H1 (cell line): ENCODE results near the gene TRAK1. TPM values are rescaled to one million over a fixed set of nuclear protein-coding genes. Genes with fewer than 3 reads are reported as not detected.

Experiments
- CTCF ChIA-PET: fragments of 300-600 bp; sonication (Branson Sonifier 250); formaldehyde crosslinking; loops from one replicate; lab custom pipeline; 2021; ENCODE audit not compliant: partially characterized antibody; lab: Charles Lee
- POLR2A ChIA-PET: fragments of 300-600 bp; sonication (Branson Sonifier 250); formaldehyde crosslinking; loops from one replicate; lab custom pipeline; 2021; ENCODE audit warnings: inconsistent platforms; ENCODE audit not compliant: partially characterized antibody; lab: Charles Lee
- DNase-seq, 2 experiments: peaks; one replicate each; pipeline versions ENCODE4 v3.0.0 to v3.0.0-alpha.2; 2010 to 2022; ENCODE audit warnings: low spot score in 2 of 2, low read depth in 1 of 2, mixed read lengths in 1 of 2
- FAIRE-seq: peaks from 2 replicates; lab custom pipeline; 2011; peaks lifted over from hg19 to GRCh38; lab: Jason Lieb, UNC
- H2AFZ ChIP-seq: 2 replicates; pipeline ENCODE4 v1.8.1; 2012; ENCODE audit warnings: low read length, inconsistent platforms
- H2AK5ac ChIP-seq: 2 replicates; pipeline ENCODE4 v1.6.1; 2013; ENCODE audit warnings: low read depth, low read length
- H2BK120ac ChIP-seq: replicated peaks from 2 replicates; pipeline ENCODE3; 2013; ENCODE audit warnings: low read depth, low read length, inconsistent platforms
- H2BK12ac ChIP-seq: 2 replicates; pipeline ENCODE4 v1.6.1; 2013; ENCODE audit warnings: low read depth, low read length
- H2BK15ac ChIP-seq: 2 replicates; pipeline ENCODE4 v1.6.1; 2013; ENCODE audit warnings: low read length
- H2BK20ac ChIP-seq: 2 replicates; pipeline ENCODE4 v1.6.1; 2013; ENCODE audit warnings: low read length
- H2BK5ac ChIP-seq: 2 replicates; pipeline ENCODE4 v1.6.1; 2013; ENCODE audit warnings: low read depth, low read length
- H3K14ac ChIP-seq: 2 replicates; pipeline ENCODE4 v1.6.1; 2013; ENCODE audit warnings: inconsistent platforms; ENCODE audit not compliant: insufficient read length
- H3K18ac ChIP-seq: 2 replicates; pipeline ENCODE4 v1.6.1; 2013; ENCODE audit warnings: low read length; ENCODE audit errors: extremely low read depth
- H3K23ac ChIP-seq: 2 replicates; pipeline ENCODE4 v1.6.1; 2013; ENCODE audit warnings: inconsistent platforms; ENCODE audit not compliant: insufficient read length
- H3K23me2 ChIP-seq: 2 replicates; pipeline ENCODE4 v1.6.1; 2013; ENCODE audit warnings: low read depth, low read length
- H3K27ac ChIP-seq: 2 replicates; pipeline ENCODE4 v1.6.1; 2011; ENCODE audit warnings: low read depth, low read length, inconsistent platforms
- H3K27me3 ChIP-seq, 4 experiments: replicated peaks in 1 of 4; 1 replicate in 1 of 4; 2 replicates in 3 of 4; pipeline versions ENCODE4 v1.6.1 to v1.8.1; 2011 to 2013; ENCODE audit warnings: low read length in 3 of 4, mild to moderate bottlenecking in 3 of 4, inconsistent platforms in 2 of 4, mixed read lengths in 2 of 4, moderate library complexity in 1 of 4; ENCODE audit not compliant: control insufficient read depth in 3 of 4, insufficient read depth in 3 of 4; ENCODE audit errors: extremely low read depth in 1 of 4
- H3K36me3 ChIP-seq, 4 experiments: 2 replicates each; pipeline versions ENCODE4 v1.6.1 to v1.8.1; 2011 to 2013; ENCODE audit warnings: mild to moderate bottlenecking in 4 of 4, low read length in 3 of 4, moderate library complexity in 2 of 4, control low read depth in 1 of 4, inconsistent platforms in 1 of 4; ENCODE audit not compliant: insufficient read depth in 4 of 4, control insufficient read depth in 2 of 4
- H3K4ac ChIP-seq: replicated peaks from 2 replicates; pipeline ENCODE3; 2013; ENCODE audit warnings: low read length, low read depth, mixed read lengths, inconsistent platforms; ENCODE audit not compliant: insufficient read length
- H3K4me1 ChIP-seq, 4 experiments: replicated peaks in 1 of 4; 1 replicate in 1 of 4; 2 replicates in 3 of 4; pipeline versions ENCODE4 v1.6.1 to v1.8.1; 2011 to 2013; ENCODE audit warnings: low read length in 3 of 4, inconsistent platforms in 2 of 4, mixed read lengths in 1 of 4; ENCODE audit not compliant: insufficient read depth in 4 of 4, control insufficient read depth in 3 of 4
- H3K4me2 ChIP-seq, 2 experiments: 2 replicates each; pipeline versions ENCODE4 v1.6.1 to v1.8.1; 2011 to 2013; ENCODE audit warnings: low read depth in 2 of 2, low read length in 2 of 2, control low read depth in 1 of 2, inconsistent platforms in 1 of 2, mild to moderate bottlenecking in 1 of 2; ENCODE audit not compliant: insufficient read depth in 1 of 2
- H3K4me3 ChIP-seq, 4 experiments: fragments of 200-600, 300-600 bp in 1 of 4; sonication (generic), shearing (Covaris generic), sonication (Bioruptor Twin) in 1 of 4; 2 replicates each; pipeline versions ENCODE4 v1.5.1 to v1.8.1; 2011 to 2016; ENCODE audit warnings: low read length in 4 of 4, low read depth in 3 of 4, control low read depth in 2 of 4, inconsistent platforms in 2 of 4, mild to moderate bottlenecking in 2 of 4, mixed read lengths in 1 of 4, moderate library complexity in 1 of 4; ENCODE audit not compliant: insufficient read depth in 2 of 4; ENCODE audit errors: extremely low read depth in 1 of 4
- H3K56ac ChIP-seq: replicated peaks from 2 replicates; pipeline ENCODE3; 2013; ENCODE audit warnings: low read depth, mild to moderate bottlenecking, mixed read lengths, low read length, inconsistent platforms; ENCODE audit not compliant: insufficient read length
- H3K79me1 ChIP-seq: 2 replicates; pipeline ENCODE4 v1.6.1; 2013; ENCODE audit warnings: low read depth, low read length, control low read depth
- H3K79me2 ChIP-seq, 2 experiments: 2 replicates each; pipeline versions ENCODE4 v1.6.1 to v1.8.1; 2012 to 2013; ENCODE audit warnings: low read length in 2 of 2, mild to moderate bottlenecking in 2 of 2, inconsistent platforms in 1 of 2; ENCODE audit not compliant: insufficient read depth in 2 of 2, control insufficient read depth in 1 of 2
- H3K9ac ChIP-seq, 4 experiments: replicated peaks in 1 of 4; 1 replicate in 1 of 4; 2 replicates in 3 of 4; pipeline versions ENCODE4 v1.6.1 to v1.8.1; 2011 to 2013; ENCODE audit warnings: low read depth in 3 of 4, low read length in 3 of 4, control low read depth in 2 of 4, mild to moderate bottlenecking in 2 of 4, moderate library complexity in 2 of 4, inconsistent platforms in 1 of 4; ENCODE audit errors: extremely low read depth in 1 of 4
- H3K9me3 ChIP-seq, 2 experiments: 2 replicates each; pipeline versions ENCODE4 v1.6.1 to v1.8.1; 2012 to 2013; ENCODE audit warnings: mild to moderate bottlenecking in 2 of 2, moderate library complexity in 2 of 2, control low read depth in 1 of 2, inconsistent platforms in 1 of 2, low read depth in 1 of 2, low read length in 1 of 2, mixed read lengths in 1 of 2; ENCODE audit not compliant: insufficient read depth in 2 of 2
- H4K20me1 ChIP-seq, 2 experiments: replicated peaks in 1 of 2; 2 replicates each; pipeline versions ENCODE3 to v1.8.1; 2011 to 2013; ENCODE audit warnings: inconsistent platforms in 2 of 2, low read length in 2 of 2, mild to moderate bottlenecking in 1 of 2; ENCODE audit not compliant: insufficient read depth in 2 of 2, control insufficient read depth in 1 of 2
- H4K5ac ChIP-seq: 2 replicates; pipeline ENCODE4 v1.6.1; 2013; ENCODE audit warnings: low read length, low read depth, mixed read lengths, inconsistent platforms; ENCODE audit not compliant: insufficient read length
- H4K8ac ChIP-seq: 2 replicates; pipeline ENCODE4 v1.8.0; 2013; ENCODE audit warnings: mild to moderate bottlenecking, moderate library complexity, low read length, inconsistent platforms; ENCODE audit not compliant: insufficient read depth; ENCODE audit errors: extremely low read depth
- H4K91ac ChIP-seq: replicated peaks from 2 replicates; pipeline ENCODE3; 2013; ENCODE audit warnings: low read length, mixed read lengths, inconsistent platforms; ENCODE audit not compliant: insufficient read length
- BCL11A ChIP-seq, 2 experiments: IDR thresholded peaks; one replicate each; pipeline ENCODE4 v1.6.1; 2011; ENCODE audit warnings: low read depth in 2 of 2, low read length in 2 of 2, mild to moderate bottlenecking in 2 of 2
- BRCA1 ChIP-seq: IDR thresholded peaks from 2 replicates; pipeline ENCODE4 v1.6.1; 2012; ENCODE audit warnings: low read depth, low read length, improper control_type of control experiment
- CBX8 ChIP-seq: fragments of 300-800, 300-1000 bp; sonication (generic); IDR thresholded peaks from 2 replicates; pipeline ENCODE4 v1.7.1; 2016; ENCODE audit warnings: low read depth, low read length, borderline replicate concordance
- CREB1 ChIP-seq: IDR thresholded peaks from 2 replicates; pipeline ENCODE4 v1.6.1; 2012; ENCODE audit warnings: inconsistent platforms
- E2F6 ChIP-seq: IDR thresholded peaks from 2 replicates; pipeline ENCODE4 v1.6.1; 2012; ENCODE audit warnings: inconsistent platforms
- RBBP5 ChIP-seq: IDR thresholded peaks from 2 replicates; pipeline ENCODE4 v1.7.1; 2012; ENCODE audit warnings: low read depth, mild to moderate bottlenecking, inconsistent platforms, low read length, moderate library complexity, borderline replicate concordance
- SIX5 ChIP-seq: IDR thresholded peaks from 2 replicates; pipeline ENCODE4 v1.6.1; 2011; ENCODE audit warnings: mild to moderate bottlenecking, low read depth, low read length
- SUZ12 ChIP-seq: fragments of 200-600 bp; sonication (generic); IDR thresholded peaks from 2 replicates; pipeline ENCODE4 v1.6.1; 2012; ENCODE audit warnings: mild to moderate bottlenecking, inconsistent platforms, low read length, moderate library complexity, mixed read lengths
- TBP ChIP-seq: IDR thresholded peaks from 2 replicates; pipeline ENCODE4 v1.6.1; 2011; ENCODE audit warnings: low read depth, low read length, improper control_type of control experiment
- TCF12 ChIP-seq: IDR thresholded peaks from 2 replicates; pipeline ENCODE4 v1.6.1; 2011; ENCODE audit warnings: low read depth, mild to moderate bottlenecking, low read length
- WGBS, 2 experiments: shearing (Covaris generic) in 1 of 2; methylation state at CpG; one replicate each; pipeline versions ENCODE4 v1.1.6 to v1.1.7; 2013 to 2015; ENCODE audit warnings: low lambda C conversion rate in 2 of 2, mixed read lengths in 2 of 2, inconsistent platforms in 1 of 2, low coverage in 1 of 2, missing lambda C conversion rate in 1 of 2; ENCODE audit not compliant: insufficient replicate concordance in 2 of 2, insufficient coverage in 1 of 2, insufficient read length in 1 of 2; ENCODE audit errors: extremely low coverage in 1 of 2, missing lambda C conversion rate in 1 of 2; 5-methylcytosine and 5-hydroxymethylcytosine counted together
- polyA plus RNA-seq, 7 experiments: library from polyadenylated mRNA; depleted of rRNA in 3 of 7; stranded (reverse) in 5 of 7; unstranded in 2 of 7; fragments of >200 nt in 5 of 7; fragments of 200-250 nt in 2 of 7; gene quantifications; 1 replicate in 5 of 7; 2 replicates in 1 of 7; 4 replicates in 1 of 7; pipeline versions ENCODE4 v1.2.1 to v1.2.3, GENCODE V29; 2011 to 2013; ENCODE audit warnings: missing spikeins in 2 of 7, mixed read lengths in 2 of 7
- total RNA-seq: library from RNA; stranded (reverse); fragmentation: NEBNext Ultra II Directional; extraction: Animal tissue kit (Norgen Biotek cat#: 25700); gene quantifications from 2 replicates; pipeline ENCODE4 v1.2.1, GENCODE V29; 2021

Gene TRAK1
- total and polyA plus RNA-seq, 2 of the 8 experiments (the other 6 are each of a cell fraction or from before 2014, with no cell fraction given) = 21.3 to 32.7 TPM

- H3K56ac ChIP-seq = no peak overlapping the region
- H4K5ac ChIP-seq = no peak overlapping the region
- no peak overlapping the region for H3K14ac ChIP-seq
- no peak overlapping the region for H3K4me3 ChIP-seq
- no peak overlapping the region for H2AK5ac ChIP-seq
- no peaks in the 10 kb centered on the region for H3K4me1 ChIP-seq
- H3K23me2 ChIP-seq = no peaks in the 10 kb centered on the region
- no peak overlapping the region for H3K4me2 ChIP-seq
- no peak overlapping the region for H2BK12ac ChIP-seq
- no peak overlapping the region for H2BK120ac ChIP-seq
- no peaks in the 10 kb centered on the region for H4K20me1 ChIP-seq
- TF ChIP-seq TCF12 (no peak), CREB1 (no peak), BCL11A (IDR thresholded peaks at IDR 0.05; ENCODE audit: low read depth in 2 of 2, low read length in 2 of 2) (no peak), SUZ12 (no peak), BRCA1 (no peak), SIX5 (no peak), E2F6 (no peak), CBX8 (no peak), RBBP5 (no peak), TBP (no peak)
- no peak overlapping the region for H3K18ac ChIP-seq
- H3K23ac ChIP-seq = no peak overlapping the region
- no peaks in the 10 kb centered on the region for H3K9me3 ChIP-seq
- POLR2A ChIA-PET = no interaction called here
- H3K27me3 ChIP-seq = no peaks in the 10 kb centered on the region
- H2AFZ ChIP-seq = no peak overlapping the region
- WGBS, 2 experiments = 92% methylated on average over 9 of the region's 9 CpGs; no CpG with 5 or more reads in 1 of the 2 experiments
- no peak overlapping the region for H3K27ac ChIP-seq
- H3K79me1 ChIP-seq = no peaks in the 10 kb centered on the region; the same call in 1 of the 2 replicates
- H3K4ac ChIP-seq = no peak overlapping the region
- no peak overlapping the region for H2BK15ac ChIP-seq
- H3K36me3 ChIP-seq = peaks cover 0 to 18% (median 12%) of the 10 kb centered on the region in 4 experiments; a peak in 5 of 8 replicates
- H3K79me2 ChIP-seq = no peaks in the 10 kb centered on the region
- H3K9ac ChIP-seq = no peak overlapping the region
- H2BK5ac ChIP-seq = no peak overlapping the region
- H4K8ac ChIP-seq = no peak overlapping the region
- DNase-seq (no peak), FAIRE-seq (no peak)
- no peak overlapping the region for H4K91ac ChIP-seq
- no peak overlapping the region for H2BK20ac ChIP-seq
- CTCF ChIA-PET = interaction anchor here (0.9 to 4.5 kb wide), 5 partner anchors 10 to 219 kb away, joined by 3 to 19 read pairs (median 6); no protein-coding TSS in a partner anchor
These were observed 133.0 kb downstream of the TRAK1 start for GRCh38 chr3:42224178-42224577.
